B cell (primary cell): ENCODE measurements around the gene CEMIP. TPM values are rescaled to one million over a fixed set of nuclear protein-coding genes. Genes with fewer than 3 reads are reported as not detected.

Experiments
- ATAC-seq: fragments of 200-7000 bp; cut with Tn5 transposase; one replicate; pipeline ENCODE4 v1.10.0; 2021; ENCODE audit warnings: low read depth, mild to moderate bottlenecking, moderate number of reproducible peaks, moderate library complexity
- CTCF ChIA-PET: fragments of 350-600 bp; sonication (Branson Sonifier 250); formaldehyde crosslinking; loops from one replicate; lab custom pipeline; 2021; ENCODE audit warnings: antibody characterized with exemption, inconsistent platforms; lab: Charles Lee
- POLR2A ChIA-PET: fragments of 350-600 bp; sonication (Branson Sonifier 250); formaldehyde crosslinking; loops from one replicate; lab custom pipeline; 2021; ENCODE audit warnings: antibody characterized with exemption; lab: Charles Lee
- DNase-seq: peaks from one replicate; pipeline ENCODE4 v3.0.0; 2013
- H2AFZ ChIP-seq: 2 replicates; pipeline ENCODE4 v1.6.1; 2012; ENCODE audit warnings: mild to moderate bottlenecking, low read depth, low read length; ENCODE audit not compliant: insufficient read depth, poor library complexity, severe bottlenecking
- H3K27ac ChIP-seq, 2 donors: 1 replicate in 1 of 2; 2 replicates in 1 of 2; pipeline ENCODE4 v1.5.1; 2012 to 2013; ENCODE audit warnings: low read length in 2 of 2, mild to moderate bottlenecking in 2 of 2, moderate library complexity in 1 of 2
- H3K27me3 ChIP-seq, 4 experiments: fragments of 200-600 bp in 1 of 4; sonication (generic) in 1 of 4; replicated peaks in 1 of 4; 1 replicate in 2 of 4; 2 replicates in 2 of 4; pipeline versions ENCODE4 v1.6.1 to v1.7.0; 2013 to 2016; ENCODE audit warnings: low read length in 3 of 4, mild to moderate bottlenecking in 2 of 4, mixed read lengths in 1 of 4, moderate library complexity in 1 of 4; ENCODE audit not compliant: insufficient read depth in 4 of 4, control insufficient read depth in 3 of 4; ENCODE audit errors: control extremely low read depth in 1 of 4
- H3K36me3 ChIP-seq, 2 experiments: replicated peaks in 1 of 2; 1 replicate in 1 of 2; 2 replicates in 1 of 2; pipeline versions ENCODE4 v1.6.1 to v1.7.1; 2013; ENCODE audit warnings: low read length in 1 of 2; ENCODE audit not compliant: insufficient read depth in 2 of 2, control insufficient read depth in 1 of 2; ENCODE audit errors: control extremely low read depth in 1 of 2, extremely low read depth in 1 of 2
- H3K4me1 ChIP-seq, 2 donors: fragments of 200-600 bp in 1 of 2; sonication (generic) in 1 of 2; 1 replicate in 1 of 2; 2 replicates in 1 of 2; pipeline versions ENCODE4 v1.5.1 to v1.6.1; 2013 to 2017; ENCODE audit warnings: low read length in 2 of 2; ENCODE audit not compliant: control insufficient read depth in 2 of 2, insufficient read depth in 2 of 2
- H3K4me2 ChIP-seq: replicated peaks from 2 replicates; pipeline ENCODE3; 2012; ENCODE audit warnings: mild to moderate bottlenecking, low read depth, low read length; ENCODE audit not compliant: poor library complexity, severe bottlenecking
- H3K4me3 ChIP-seq, 5 experiments: fragments of 200-600 bp in 1 of 5; sonication (generic) in 1 of 5; 1 replicate in 3 of 5; 2 replicates in 2 of 5; pipeline versions ENCODE4 v1.5.1 to v1.7.0; 2011 to 2016; ENCODE audit warnings: low read length in 4 of 5, mild to moderate bottlenecking in 4 of 5, low read depth in 2 of 5, control low read depth in 1 of 5, moderate library complexity in 1 of 5; ENCODE audit not compliant: insufficient read depth in 1 of 5; ENCODE audit errors: control extremely low read depth in 1 of 5, extremely low read depth in 1 of 5
- H3K79me2 ChIP-seq: fragments of 200-600 bp; sonication (generic); one replicate; pipeline ENCODE4 v1.6.0; 2016; ENCODE audit warnings: low read length; ENCODE audit not compliant: control insufficient read depth, insufficient read depth
- H3K9ac ChIP-seq: fragments of 200-600 bp; sonication (generic); 2 replicates; pipeline ENCODE4 v1.6.1; 2017; ENCODE audit warnings: mild to moderate bottlenecking, low read length, moderate library complexity
- H3K9me3 ChIP-seq, 3 donors: one replicate each; pipeline versions ENCODE4 v1.6.1 to v1.7.1; 2013; ENCODE audit warnings: low read length in 2 of 3; ENCODE audit not compliant: control insufficient read depth in 2 of 3, insufficient read depth in 1 of 3; ENCODE audit errors: control extremely low read depth in 1 of 3
- H4K20me1 ChIP-seq: 2 replicates; pipeline ENCODE4 v1.6.0; 2012; ENCODE audit warnings: mild to moderate bottlenecking, low read length; ENCODE audit not compliant: insufficient read depth, control insufficient read depth, poor library complexity, severe bottlenecking
- H3K27ac Mint-ChIP-seq: one replicate; pipeline ENCODE4 v1.8.0; 2021; ENCODE audit warnings: mixed read lengths
- H3K27me3 Mint-ChIP-seq: one replicate; pipeline ENCODE4 v1.8.0; 2021; ENCODE audit warnings: mixed read lengths
- H3K4me1 Mint-ChIP-seq: one replicate; pipeline ENCODE4 v1.8.0; 2021; ENCODE audit warnings: mixed read lengths
- H3K4me3 Mint-ChIP-seq: one replicate; pipeline ENCODE4 v1.8.0; 2021; ENCODE audit warnings: mixed read lengths
- H3K9me3 Mint-ChIP-seq: one replicate; pipeline ENCODE4 v1.8.0; 2022; ENCODE audit warnings: mixed read lengths; ENCODE audit not compliant: insufficient read depth
- EZH2 ChIP-seq: IDR thresholded peaks from 2 replicates; pipeline ENCODE4 v1.6.1; 2012; ENCODE audit warnings: borderline replicate concordance, low read depth, mild to moderate bottlenecking, moderate library complexity, low read length; ENCODE audit not compliant: insufficient read depth, poor library complexity, severe bottlenecking
- WGBS: methylation state at CpG from one replicate; pipeline ENCODE4 v1.1.5; 2013; ENCODE audit warnings: missing lambda C conversion rate; ENCODE audit not compliant: insufficient coverage; 5-methylcytosine and 5-hydroxymethylcytosine counted together
- intact Hi-C: fragments of 100-400 bp; cut with micrococcal nuclease; formaldehyde crosslinking; loops from one replicate; pipeline ENCODE4 v1.10.0; 2022
- polyA plus RNA-seq: library from polyadenylated mRNA; depleted of rRNA; stranded (reverse); fragments of >200 nt; gene quantifications from 2 replicates; pipeline ENCODE4 v1.2.3, GENCODE V29; 2012
- total RNA-seq, 2 donors: library from RNA; stranded (reverse); fragments of 120-200 nt in 1 of 2; gene quantifications; 1 replicate in 1 of 2; 2 replicates in 1 of 2; pipeline versions ENCODE4 v1.2.3 to v1.2.4, GENCODE V29; 2013 to 2022
- TF ChIP-seq, protein P1 (sequence below): fragments of 200-600 bp; IDR thresholded peaks from one replicate; pipeline ENCODE4 v1.8.0; 2022; ENCODE audit warnings: antibody characterized with exemption, mild to moderate bottlenecking

The CEMIP gene
- total and polyA plus RNA-seq, 2 donors (not counting 1 experiment from before 2014, with no cell fraction given) = 0.32 TPM; not detected in 1

DNA sequence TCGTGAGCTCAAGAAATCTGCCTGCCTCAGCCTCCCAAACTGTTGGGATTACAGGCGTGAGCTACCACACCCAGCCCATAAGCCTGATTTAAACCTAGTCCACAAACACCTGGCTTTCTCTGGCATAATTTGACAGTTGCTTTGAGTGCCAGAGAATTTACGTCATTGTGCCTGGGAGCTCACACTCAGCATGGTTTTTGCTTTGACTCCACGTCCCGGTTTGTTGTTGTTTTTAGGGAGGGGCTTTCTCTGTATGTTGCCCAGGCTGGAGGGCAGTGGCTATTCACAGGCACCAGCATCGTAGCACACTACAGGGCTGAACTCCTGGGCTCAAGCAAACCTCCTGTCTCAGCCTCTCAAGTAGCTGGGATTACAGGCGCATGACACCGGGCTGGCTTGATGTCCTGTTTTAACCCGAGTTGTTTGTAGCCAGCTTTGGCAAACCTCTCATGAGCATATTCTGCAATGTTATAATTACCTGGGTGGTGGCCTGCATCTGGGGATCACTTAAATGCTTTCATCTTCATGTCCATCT, 32.7 kb downstream of the CEMIP start:
- H3K4me1 Mint-ChIP-seq = no peaks in the 10 kb centered on the region
- H3K36me3 ChIP-seq = no peaks in the 10 kb centered on the region
- WGBS = 80% methylated on average over 6 of the region's 9 CpGs
- no peak overlapping the region for H2AFZ ChIP-seq
- intact Hi-C loops = no loop called here
- H3K27me3 Mint-ChIP-seq = peaks cover 24% of the 10 kb centered on the region
- H3K4me3 ChIP-seq = no peak overlapping the region
- TF ChIP-seq, protein P1, sequence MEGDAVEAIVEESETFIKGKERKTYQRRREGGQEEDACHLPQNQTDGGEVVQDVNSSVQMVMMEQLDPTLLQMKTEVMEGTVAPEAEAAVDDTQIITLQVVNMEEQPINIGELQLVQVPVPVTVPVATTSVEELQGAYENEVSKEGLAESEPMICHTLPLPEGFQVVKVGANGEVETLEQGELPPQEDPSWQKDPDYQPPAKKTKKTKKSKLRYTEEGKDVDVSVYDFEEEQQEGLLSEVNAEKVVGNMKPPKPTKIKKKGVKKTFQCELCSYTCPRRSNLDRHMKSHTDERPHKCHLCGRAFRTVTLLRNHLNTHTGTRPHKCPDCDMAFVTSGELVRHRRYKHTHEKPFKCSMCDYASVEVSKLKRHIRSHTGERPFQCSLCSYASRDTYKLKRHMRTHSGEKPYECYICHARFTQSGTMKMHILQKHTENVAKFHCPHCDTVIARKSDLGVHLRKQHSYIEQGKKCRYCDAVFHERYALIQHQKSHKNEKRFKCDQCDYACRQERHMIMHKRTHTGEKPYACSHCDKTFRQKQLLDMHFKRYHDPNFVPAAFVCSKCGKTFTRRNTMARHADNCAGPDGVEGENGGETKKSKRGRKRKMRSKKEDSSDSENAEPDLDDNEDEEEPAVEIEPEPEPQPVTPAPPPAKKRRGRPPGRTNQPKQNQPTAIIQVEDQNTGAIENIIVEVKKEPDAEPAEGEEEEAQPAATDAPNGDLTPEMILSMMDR = no peak
- TF ChIP-seq EZH2 = no peak
- no peaks in the 10 kb centered on the region for H3K9me3 Mint-ChIP-seq
- no peak overlapping the region for H3K4me3 Mint-ChIP-seq
- peaks cover 0 to 4% (median 0%) of the 10 kb centered on the region in 4 experiments for H3K27me3 ChIP-seq
- no peak overlapping the region for H3K9ac ChIP-seq
- no peaks in the 10 kb centered on the region for H3K4me1 ChIP-seq
- no peaks in the 10 kb centered on the region for H3K79me2 ChIP-seq
- ATAC-seq (no peak), DNase-seq (no peak)
- ChIA-PET CTCF (interaction anchor here (0.6 to 1.0 kb wide), 2 partner anchors 35 to 205 kb away, joined by 3 to 4 read pairs; no protein-coding TSS in a partner anchor), POLR2A (no interaction called here)
- H3K27ac Mint-ChIP-seq = no peak overlapping the region
- H3K4me2 ChIP-seq = no peak overlapping the region
- no peak overlapping the region for H3K27ac ChIP-seq
- H4K20me1 ChIP-seq = no peaks in the 10 kb centered on the region
- no peaks in the 10 kb centered on the region for H3K9me3 ChIP-seq

DNA sequence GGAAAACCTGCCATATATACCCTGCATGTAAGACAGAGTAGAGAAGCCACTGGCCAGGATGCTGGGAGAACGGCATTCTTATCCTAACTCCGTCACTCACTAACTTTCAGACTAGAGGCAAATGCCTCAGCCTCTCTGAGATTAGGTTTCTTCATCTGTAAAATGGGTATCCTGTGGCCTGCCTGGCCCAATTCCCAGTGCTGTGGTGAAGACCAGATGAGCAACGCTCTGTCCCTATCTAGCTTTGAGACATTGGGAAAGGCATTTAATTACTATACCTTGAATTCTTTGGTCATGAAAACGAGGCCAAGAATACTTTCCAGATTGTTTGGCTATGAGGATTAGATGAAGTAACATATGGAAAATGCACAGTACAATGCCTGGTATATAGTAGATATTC, 35.9 kb downstream of the CEMIP start:
- Histone ChIP-seq H4K20me1 (no peaks in the 10 kb centered on the region), H3K27me3 (peaks cover 0 to 8% (median 0%) of the 10 kb centered on the region in 4 experiments), H3K9me3 (no peaks in the 10 kb centered on the region), H3K4me2 (no peak overlapping the region), H3K36me3 (no peaks in the 10 kb centered on the region), H3K4me1 (no peaks in the 10 kb centered on the region), H3K4me3 (no peak overlapping the region), H3K9ac (no peak overlapping the region), H3K79me2 (no peaks in the 10 kb centered on the region), H2AFZ (no peak overlapping the region), H3K27ac (no peak overlapping the region)
- ChIA-PET POLR2A (no interaction called here), CTCF (interaction anchor here (1.4 kb wide), 1 partner anchor 38 kb away, joined by 3 read pairs; no protein-coding TSS in a partner anchor)
- Mint-ChIP-seq H3K4me1 (no peaks in the 10 kb centered on the region), H3K27me3 (peaks cover 21% of the 10 kb centered on the region), H3K4me3 (no peak overlapping the region), H3K9me3 (no peaks in the 10 kb centered on the region), H3K27ac (no peak overlapping the region)
- 92% methylated on average over 2 of the region's 4 CpGs for WGBS
- no peak for DNase-seq
- TF ChIP-seq, protein P1 = no peak
- no peak for TF ChIP-seq EZH2
- no peak for ATAC-seq
- intact Hi-C loops = no loop called here
